Measurements from ENCODE around the gene CACUL1. TPM values are rescaled to one million over a fixed set of nuclear protein-coding genes. Genes with fewer than 3 reads are reported as not detected.

CACUL1 gene
- total RNA-seq, 6 experiments from 2014 or later, result 15.5 to 26.4 (median 17.8) TPM

DNA sequence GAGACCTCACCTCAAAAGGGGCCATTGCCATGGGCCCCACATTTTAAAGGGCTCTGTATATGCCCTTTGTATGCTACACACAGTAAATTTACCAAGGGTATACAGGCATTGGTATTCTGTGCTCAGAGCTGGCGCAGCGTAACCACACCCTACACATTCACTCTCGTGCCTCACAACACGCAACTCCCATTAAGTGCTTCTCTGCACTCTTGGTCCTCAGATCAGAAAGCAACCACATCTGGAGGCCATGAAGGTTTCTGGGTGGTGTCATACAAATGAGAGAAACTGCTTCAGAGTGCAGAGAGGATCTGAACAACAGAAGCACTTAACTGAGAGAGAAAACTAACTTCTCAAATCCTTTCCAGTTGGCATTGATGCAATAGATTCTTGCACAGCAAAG is 9.4 kb upstream of the CACUL1 start:
- H3K27me3 ChIP-seq, result no peaks in the 10 kb centered on the region
- H3K27ac ChIP-seq, result peak overlapping the region; percentile 60 to 70 (median 63)
- peaks cover 0 to 18% (median 6%) of the 10 kb centered on the region in 4 donors for H3K4me1 ChIP-seq
- H3K36me3 ChIP-seq, result no peaks in the 10 kb centered on the region
- 100% methylated on average over 4 of the region's 4 CpGs for WGBS (ENCODE audit: insufficient coverage, low coverage, low lambda C conversion rate, missing lambda C conversion rate)
- H3K4me3 ChIP-seq, result no peak overlapping the region
- no peak for ATAC-seq
- intact Hi-C loops (cut with DNase I), result no loop called here
- TF ChIP-seq POLR2A (IDR thresholded peaks at IDR 0.05) (no peak), CTCF (IDR thresholded peaks at IDR 0.05) (no peak)
- no peaks in the 10 kb centered on the region for H3K9me3 ChIP-seq
- DNase-seq, result no peak

GRCh38 chr10:118763202-118763988 is 8.6 kb upstream of the CACUL1 start:
- H3K4me3 ChIP-seq, result no peak overlapping the region
- H3K36me3 ChIP-seq, result no peaks in the 10 kb centered on the region
- H3K4me1 ChIP-seq, result peaks cover 0 to 18% (median 6%) of the 10 kb centered on the region in 4 donors
- TF ChIP-seq CTCF (IDR thresholded peaks at IDR 0.05), result no peak
- TF ChIP-seq POLR2A (IDR thresholded peaks at IDR 0.05), result no peak
- DNase-seq, result peak; percentile 58 to 80 (median 72)
- WGBS (ENCODE audit: insufficient coverage, low coverage, low lambda C conversion rate, missing lambda C conversion rate), result 70% methylated on average over 3 of the region's 3 CpGs
- peak; percentile 94 to 98 (median 96) for ATAC-seq
- no peaks in the 10 kb centered on the region for H3K27me3 ChIP-seq
- H3K27ac ChIP-seq, result peak overlapping the region; percentile 60 to 70 (median 63)
- no peaks in the 10 kb centered on the region for H3K9me3 ChIP-seq
- intact Hi-C loops (cut with DNase I), result no loop called here

- intact Hi-C loops (cut with DNase I), result no loop called here
- ATAC-seq, result no peak
- H3K27ac ChIP-seq, result no peak overlapping the region
- no peaks in the 10 kb centered on the region for H3K9me3 ChIP-seq
- 73% methylated on average over 2 of the region's 36 CpGs for WGBS (ENCODE audit: insufficient coverage, low coverage, low lambda C conversion rate, missing lambda C conversion rate)
- no peaks in the 10 kb centered on the region for H3K27me3 ChIP-seq
- DNase-seq, result no peak
- no peak overlapping the region for H3K4me3 ChIP-seq
- TF ChIP-seq CTCF (IDR thresholded peaks at IDR 0.05) (no peak), POLR2A (IDR thresholded peaks at IDR 0.05) (no peak)
- H3K4me1 ChIP-seq, result peaks cover 0 to 21% (median 6%) of the 10 kb centered on the region in 4 donors
- no peaks in the 10 kb centered on the region for H3K36me3 ChIP-seq
Measured at GRCh38 chr10:118760265-118760664, 5.5 kb upstream of the CACUL1 start.

DNA sequence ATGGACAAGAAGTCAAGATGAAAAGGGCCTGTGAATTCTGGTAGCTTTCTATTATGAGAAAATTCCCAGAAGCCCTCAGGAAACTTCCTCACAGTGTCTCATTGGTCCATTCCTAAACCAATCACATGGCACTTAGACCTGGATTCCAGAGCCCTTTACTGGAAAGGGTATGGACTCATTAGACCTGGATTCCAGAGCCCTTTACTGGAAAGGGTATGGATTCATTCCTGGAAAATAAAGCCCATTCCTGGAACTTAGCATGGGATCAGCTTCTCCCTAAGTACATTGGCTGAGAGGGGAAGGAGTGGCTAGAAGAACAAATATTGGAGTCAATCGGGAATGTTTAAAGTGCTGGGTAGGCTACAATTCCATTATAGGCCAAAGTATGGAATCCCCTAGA is 3.7 kb upstream of the CACUL1 start:
- no peaks in the 10 kb centered on the region for H3K36me3 ChIP-seq

More for the DNA sequence above, 3.7 kb upstream of the CACUL1 start:
- Histone ChIP-seq H3K27me3 (no peaks in the 10 kb centered on the region), H3K27ac (no peak overlapping the region), H3K4me1 (peaks cover 0 to 17% (median under 1%) of the 10 kb centered on the region in 4 donors), H3K4me3 (no peak overlapping the region), H3K9me3 (no peaks in the 10 kb centered on the region)
- DNase-seq (no peak), ATAC-seq (no peak)
- TF ChIP-seq CTCF (IDR thresholded peaks at IDR 0.05), result no peak
- no peak for TF ChIP-seq POLR2A (IDR thresholded peaks at IDR 0.05)
- intact Hi-C loops (cut with DNase I), result no loop called here
- 38% methylated on average over 1 of the region's 1 CpG for WGBS (ENCODE audit: insufficient coverage, low coverage, low lambda C conversion rate, missing lambda C conversion rate)
